ENCODE results near the gene TNFRSF13B.
"Not testable (repeated sequence)": the region's sequence is repeated elsewhere in the genome, so short reads cannot be mapped to it uniquely, and the experiment has no call there.

Gene TNFRSF13B

GRCh38 chr17:16986391-16986790 is 14.5 kb upstream of the TNFRSF13B start:
- DNase-seq = no peak

GRCh38 chr17:16981928-16982327 is 10.0 kb upstream of the TNFRSF13B start:
- DNase-seq = no peak

GRCh38 chr17:16980813-16981731 is 9.2 kb upstream of the TNFRSF13B start:
- DNase-seq = no peak

- no peak for DNase-seq
These were observed 8.1 kb upstream of the TNFRSF13B start for GRCh38 chr17:16980061-16980460.

- DNase-seq = not testable (repeated sequence)
These were observed 7.4 kb upstream of the TNFRSF13B start for GRCh38 chr17:16979237-16979823.

- DNase-seq = no peak
These were observed 6.0 kb upstream of the TNFRSF13B start for GRCh38 chr17:16977932-16978331.

GRCh38 chr17:16976725-16977550 is 5.0 kb upstream of the TNFRSF13B start:
- no peak for DNase-seq

GRCh38 chr17:16975744-16976625 is 4.1 kb upstream of the TNFRSF13B start:
- no peak for DNase-seq

GRCh38 chr17:16975277-16975651 is 3.3 kb upstream of the TNFRSF13B start:
- no peak for DNase-seq

GRCh38 chr17:16974569-16975276 is 2.8 kb upstream of the TNFRSF13B start:
- DNase-seq = no peak

- DNase-seq = no peak
These were observed 2.0 kb upstream of the TNFRSF13B start for GRCh38 chr17:16973760-16974540.

- not testable (repeated sequence) for DNase-seq
These were observed 1.1 kb upstream of the TNFRSF13B start for GRCh38 chr17:16973043-16973442.

- DNase-seq = no peak
These were observed 428 bp upstream of the TNFRSF13B start for GRCh38 chr17:16972346-16972745.

GRCh38 chr17:16969931-16970906 is 1.7 kb downstream of the TNFRSF13B start:
- DNase-seq = no peak

- DNase-seq = no peak
These were observed 3.1 kb downstream of the TNFRSF13B start for GRCh38 chr17:16968786-16969185.

GRCh38 chr17:16962804-16963203 is 9.1 kb downstream of the TNFRSF13B start:
- no peak for DNase-seq

GRCh38 chr17:16961792-16962191 is 10.1 kb downstream of the TNFRSF13B start:
- no peak for DNase-seq

- DNase-seq = not testable (repeated sequence)
These were observed 10.9 kb downstream of the TNFRSF13B start for GRCh38 chr17:16961022-16961421.

- not testable (repeated sequence) for DNase-seq
These were observed 16.9 kb downstream of the TNFRSF13B start for GRCh38 chr17:16955011-16955410.

- DNase-seq = no peak
These were observed 17.4 kb downstream of the TNFRSF13B start for GRCh38 chr17:16954521-16954920.
